B cell (primary cell): ENCODE data around the gene SNCB.

Experiments used
- EZH2 ChIP-seq: IDR thresholded peaks from 2 replicates; pipeline ENCODE4 v1.6.1; 2012; ENCODE audit warnings: borderline replicate concordance, low read depth, mild to moderate bottlenecking, moderate library complexity, low read length; ENCODE audit not compliant: insufficient read depth, poor library complexity, severe bottlenecking
- TF ChIP-seq, protein P1 (sequence below): fragments of 200-600 bp; IDR thresholded peaks from one replicate; pipeline ENCODE4 v1.8.0; 2022; ENCODE audit warnings: antibody characterized with exemption, mild to moderate bottlenecking

DNA sequence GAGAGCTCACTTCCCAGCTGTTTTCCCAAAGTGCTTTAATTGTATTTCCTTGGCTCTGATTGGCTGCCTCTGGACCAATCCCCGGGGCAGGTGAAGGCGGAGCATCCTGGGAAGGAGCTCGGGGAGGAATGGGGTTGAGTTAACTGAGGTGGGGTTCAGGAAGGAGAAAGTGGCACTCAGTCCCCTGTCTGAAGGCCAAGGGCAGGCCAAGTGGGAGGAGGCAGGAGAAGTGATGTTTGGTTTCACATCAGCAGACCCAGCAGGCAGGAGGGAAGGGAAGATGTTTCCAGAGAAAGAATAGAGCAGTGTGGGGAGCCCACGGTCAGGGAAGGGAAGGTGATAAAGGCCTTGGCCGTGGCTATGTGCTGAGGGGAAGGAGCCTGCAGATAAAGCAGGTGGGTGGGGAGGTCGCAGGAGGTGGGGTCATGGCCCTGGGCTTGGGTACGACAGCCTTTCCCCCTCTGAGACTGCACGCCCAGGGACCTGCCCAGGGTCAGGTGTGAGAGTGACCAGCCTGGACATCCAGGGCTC, 20.1 kb upstream of the SNCB start:
- TF ChIP-seq, protein P1, sequence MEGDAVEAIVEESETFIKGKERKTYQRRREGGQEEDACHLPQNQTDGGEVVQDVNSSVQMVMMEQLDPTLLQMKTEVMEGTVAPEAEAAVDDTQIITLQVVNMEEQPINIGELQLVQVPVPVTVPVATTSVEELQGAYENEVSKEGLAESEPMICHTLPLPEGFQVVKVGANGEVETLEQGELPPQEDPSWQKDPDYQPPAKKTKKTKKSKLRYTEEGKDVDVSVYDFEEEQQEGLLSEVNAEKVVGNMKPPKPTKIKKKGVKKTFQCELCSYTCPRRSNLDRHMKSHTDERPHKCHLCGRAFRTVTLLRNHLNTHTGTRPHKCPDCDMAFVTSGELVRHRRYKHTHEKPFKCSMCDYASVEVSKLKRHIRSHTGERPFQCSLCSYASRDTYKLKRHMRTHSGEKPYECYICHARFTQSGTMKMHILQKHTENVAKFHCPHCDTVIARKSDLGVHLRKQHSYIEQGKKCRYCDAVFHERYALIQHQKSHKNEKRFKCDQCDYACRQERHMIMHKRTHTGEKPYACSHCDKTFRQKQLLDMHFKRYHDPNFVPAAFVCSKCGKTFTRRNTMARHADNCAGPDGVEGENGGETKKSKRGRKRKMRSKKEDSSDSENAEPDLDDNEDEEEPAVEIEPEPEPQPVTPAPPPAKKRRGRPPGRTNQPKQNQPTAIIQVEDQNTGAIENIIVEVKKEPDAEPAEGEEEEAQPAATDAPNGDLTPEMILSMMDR = no peak
- no peak for TF ChIP-seq EZH2
